Cardiac muscle cell (in vitro differentiated cells and primary cell): Measurements from ENCODE around the gene CUEDC2. TPM values are rescaled to one million over a fixed set of nuclear protein-coding genes. Genes with fewer than 3 reads are reported as not detected.
"Not testable (repeated sequence)": the region's sequence is repeated elsewhere in the genome, so short reads cannot be mapped to it uniquely, and the experiment has no call there.

Experiments used
- DNase-seq, 2 donors: peaks; one replicate each; pipeline versions ENCODE4 v3.0.0 to v3.0.0-alpha.2; 2010 to 2017; ENCODE audit warnings: low read depth in 1 of 2, low spot score in 1 of 2
- H3K27ac ChIP-seq: fragments of 200-600 bp; sonication (generic); 2 replicates; pipeline ENCODE4 v1.5.1; 2016
- H3K27me3 ChIP-seq: fragments of 200-600 bp; sonication (generic); 2 replicates; pipeline ENCODE4 v1.6.0; 2016; ENCODE audit warnings: control low read depth
- H3K36me3 ChIP-seq: fragments of 200-600 bp; sonication (generic); 2 replicates; pipeline ENCODE4 v1.5.1; 2016; ENCODE audit warnings: control low read depth
- H3K4me1 ChIP-seq: fragments of 200-600 bp; sonication (generic); 2 replicates; pipeline ENCODE4 v1.8.1; 2017; ENCODE audit warnings: low read depth, mild to moderate bottlenecking, mixed run types
- H3K4me3 ChIP-seq: fragments of 200-600 bp; sonication (generic); 2 replicates; pipeline ENCODE4 v1.5.1; 2016; ENCODE audit warnings: mild to moderate bottlenecking
- H3K9me3 ChIP-seq: fragments of 200-600 bp; sonication (generic); 2 replicates; pipeline ENCODE4 v1.5.1; 2017; ENCODE audit warnings: low read depth, mild to moderate bottlenecking, control low read depth
- CTCF ChIP-seq: IDR thresholded peaks from 2 replicates; pipeline ENCODE4 v1.5.1; 2012; ENCODE audit warnings: low read depth, mild to moderate bottlenecking, low read length
- polyA plus RNA-seq: library from polyadenylated mRNA; unstranded; fragments of >200 nt; fragmentation: Nextera tagmentation; extraction: Ambion mirVana; gene quantifications from 2 replicates; pipeline ENCODE4 v1.2.1, GENCODE V29; 2016
- total RNA-seq: library from RNA; depleted of rRNA; stranded (reverse); fragments of >200 nt; gene quantifications from 2 replicates; pipeline ENCODE4 v1.2.3, GENCODE V29; 2016

The CUEDC2 gene
- total and polyA plus RNA-seq, 2 experiments from 2014 or later = 134 to 190 TPM

GRCh38 chr10:102458656-102459055 is 26.3 kb upstream of the CUEDC2 start:
- peaks cover 7% of the 10 kb centered on the region for H3K27me3 ChIP-seq
- no peak for DNase-seq
- TF ChIP-seq CTCF = no peak
- no peak overlapping the region for H3K27ac ChIP-seq
- H3K4me1 ChIP-seq = no peaks in the 10 kb centered on the region
- H3K36me3 ChIP-seq = no peaks in the 10 kb centered on the region
- H3K4me3 ChIP-seq = no peak overlapping the region
- no peaks in the 10 kb centered on the region for H3K9me3 ChIP-seq

GRCh38 chr10:102457591-102458150 is 25.3 kb upstream of the CUEDC2 start:
- no peak overlapping the region for H3K4me3 ChIP-seq
- no peaks in the 10 kb centered on the region for H3K9me3 ChIP-seq
- no peak for DNase-seq
- TF ChIP-seq CTCF = no peak
- H3K27me3 ChIP-seq = peaks cover 7% of the 10 kb centered on the region
- H3K4me1 ChIP-seq = no peaks in the 10 kb centered on the region
- no peak overlapping the region for H3K27ac ChIP-seq
- H3K36me3 ChIP-seq = no peaks in the 10 kb centered on the region

- H3K4me3 ChIP-seq = no peak overlapping the region
- no peak overlapping the region for H3K27ac ChIP-seq
- H3K4me1 ChIP-seq = no peaks in the 10 kb centered on the region
- H3K9me3 ChIP-seq = no peaks in the 10 kb centered on the region
- DNase-seq = peak in 1 of 2 donors; percentile 92
- H3K27me3 ChIP-seq = no peaks in the 10 kb centered on the region
- no peak for TF ChIP-seq CTCF
- no peaks in the 10 kb centered on the region for H3K36me3 ChIP-seq
Measured at GRCh38 chr10:102455893-102456471, 23.6 kb upstream of the CUEDC2 start.

GRCh38 chr10:102454662-102455487 is 22.5 kb upstream of the CUEDC2 start:
- H3K27me3 ChIP-seq, H3K9me3 ChIP-seq, H3K27ac ChIP-seq, DNase-seq, H3K36me3 ChIP-seq, H3K4me1 ChIP-seq, H3K4me3 ChIP-seq: not testable (repeated sequence)

- H3K9me3 ChIP-seq = no peaks in the 10 kb centered on the region
- H3K27me3 ChIP-seq = no peaks in the 10 kb centered on the region
- H3K27ac ChIP-seq = no peak overlapping the region
- no peaks in the 10 kb centered on the region for H3K36me3 ChIP-seq
- TF ChIP-seq CTCF = no peak
- no peak overlapping the region for H3K4me3 ChIP-seq
- H3K4me1 ChIP-seq = peaks cover 4% of the 10 kb centered on the region
- DNase-seq = no peak
Measured at GRCh38 chr10:102453502-102453901, 21.1 kb upstream of the CUEDC2 start.

- Histone ChIP-seq H3K9me3 (no peaks in the 10 kb centered on the region), H3K4me1 (peaks cover 4% of the 10 kb centered on the region), H3K4me3 (no peak overlapping the region), H3K27ac (no peak overlapping the region), H3K36me3 (no peaks in the 10 kb centered on the region), H3K27me3 (no peaks in the 10 kb centered on the region)
- TF ChIP-seq CTCF = no peak
- DNase-seq = peak in 1 of 2 donors; percentile 51
Measured at GRCh38 chr10:102452672-102453340, 20.4 kb upstream of the CUEDC2 start.
